H9 (cell line): ENCODE data around the gene ATF2. TPM values are rescaled to one million over a fixed set of nuclear protein-coding genes. Genes with fewer than 3 reads are reported as not detected.
A peak's percentile ranks its signal among the peaks of the same experiment; 100 is the strongest.

ENCODE experiments used
- DNase-seq: peaks from one replicate; pipeline ENCODE4 v3.0.0-alpha.2; 2017
- H2AFZ ChIP-seq: one replicate; pipeline ENCODE4 v1.6.1; 2013; ENCODE audit warnings: mild to moderate bottlenecking, low read length, control low read depth, moderate library complexity
- H2AK5ac ChIP-seq: 2 replicates; pipeline ENCODE4 v1.6.1; 2013; ENCODE audit warnings: low read length, control low read depth, mixed read lengths; ENCODE audit not compliant: insufficient read length
- H2BK120ac ChIP-seq: one replicate; pipeline ENCODE4 v1.6.1; 2013; ENCODE audit warnings: low read depth, mild to moderate bottlenecking, low read length, control low read depth, inconsistent platforms; ENCODE audit not compliant: poor library complexity, severe bottlenecking
- H2BK12ac ChIP-seq: 2 replicates; pipeline ENCODE4 v1.6.1; 2013; ENCODE audit warnings: low read length, control low read depth, mixed read lengths, low read depth; ENCODE audit not compliant: insufficient read length
- H2BK15ac ChIP-seq: 2 replicates; pipeline ENCODE4 v1.6.1; 2013; ENCODE audit warnings: low read depth, low read length, control low read depth
- H2BK20ac ChIP-seq: one replicate; pipeline ENCODE4 v1.6.1; 2013; ENCODE audit warnings: low read depth, mild to moderate bottlenecking, low read length, control low read depth, inconsistent platforms; ENCODE audit not compliant: poor library complexity, severe bottlenecking
- H2BK5ac ChIP-seq: 2 replicates; pipeline ENCODE4 v1.6.1; 2013; ENCODE audit warnings: low read length, control low read depth, mixed read lengths; ENCODE audit not compliant: insufficient read length
- H3K14ac ChIP-seq: 2 replicates; pipeline ENCODE4 v1.6.1; 2013; ENCODE audit warnings: low read length, control low read depth; ENCODE audit not compliant: insufficient read depth
- H3K18ac ChIP-seq: 2 replicates; pipeline ENCODE4 v1.6.1; 2013; ENCODE audit warnings: low read depth, mild to moderate bottlenecking, mixed read lengths, low read length, control low read depth; ENCODE audit not compliant: insufficient read length
- H3K23ac ChIP-seq: 2 replicates; pipeline ENCODE4 v1.6.1; 2013; ENCODE audit warnings: low read length, control low read depth, mixed read lengths, low read depth; ENCODE audit not compliant: insufficient read length
- H3K23me2 ChIP-seq: 2 replicates; pipeline ENCODE4 v1.6.1; 2013; ENCODE audit warnings: low read depth, mild to moderate bottlenecking, mixed read lengths, low read length, control low read depth; ENCODE audit not compliant: insufficient read length, poor library complexity, severe bottlenecking
- H3K27ac ChIP-seq: 2 replicates; pipeline ENCODE4 v1.5.1; 2013; ENCODE audit warnings: low read length, control low read depth, mixed read lengths, low read depth; ENCODE audit not compliant: insufficient read length
- H3K27me3 ChIP-seq: 2 replicates; pipeline ENCODE4 v1.6.1; 2013; ENCODE audit warnings: low read length, control low read depth, inconsistent platforms; ENCODE audit not compliant: insufficient read depth
- H3K4ac ChIP-seq: 2 replicates; pipeline ENCODE4 v1.6.1; 2013; ENCODE audit warnings: low read depth, mild to moderate bottlenecking, control low read depth, inconsistent platforms, low read length, moderate library complexity
- H3K4me1 ChIP-seq: 2 replicates; pipeline ENCODE4 v1.6.1; 2013; ENCODE audit warnings: low read length, control low read depth, inconsistent platforms; ENCODE audit not compliant: insufficient read depth
- H3K4me2 ChIP-seq: 2 replicates; pipeline ENCODE4 v1.6.1; 2013; ENCODE audit warnings: low read length, control low read depth, mixed read lengths; ENCODE audit not compliant: insufficient read length, insufficient read depth
- H3K56ac ChIP-seq: 2 replicates; pipeline ENCODE4 v1.6.1; 2013; ENCODE audit warnings: low read depth, mild to moderate bottlenecking, mixed read lengths, low read length, control low read depth; ENCODE audit not compliant: insufficient read length
- H3K79me1 ChIP-seq: 2 replicates; pipeline ENCODE4 v1.6.1; 2013; ENCODE audit warnings: low read depth, mild to moderate bottlenecking, moderate library complexity, low read length, control low read depth, inconsistent platforms; ENCODE audit not compliant: insufficient read depth, poor library complexity, severe bottlenecking
- H3K79me2 ChIP-seq: 2 replicates; pipeline ENCODE4 v1.6.1; 2013; ENCODE audit warnings: low read length, control low read depth, inconsistent platforms; ENCODE audit not compliant: insufficient read depth
- H3K9ac ChIP-seq: 2 replicates; pipeline ENCODE4 v1.6.1; 2013; ENCODE audit warnings: low read length, control low read depth, mixed read lengths; ENCODE audit not compliant: insufficient read length; ENCODE audit errors: extremely low read depth
- H3K9me3 ChIP-seq: one replicate; pipeline ENCODE4 v1.6.1; 2013; ENCODE audit warnings: low read depth, low read length, inconsistent platforms; ENCODE audit not compliant: control insufficient read depth
- H3T11ph ChIP-seq: one replicate; pipeline ENCODE4 v1.6.1; 2013; ENCODE audit warnings: mild to moderate bottlenecking, low read length, control low read depth, inconsistent platforms
- H4K20me1 ChIP-seq: one replicate; pipeline ENCODE4 v1.6.1; 2013; ENCODE audit not compliant: control insufficient read depth, insufficient read length, insufficient read depth
- H4K5ac ChIP-seq: 2 replicates; pipeline ENCODE4 v1.6.1; 2013; ENCODE audit warnings: low read depth, mild to moderate bottlenecking, mixed read lengths, low read length, control low read depth; ENCODE audit not compliant: insufficient read length
- H4K8ac ChIP-seq: replicated peaks from 2 replicates; pipeline ENCODE4 v1.6.1; 2013; ENCODE audit warnings: low read length, control low read depth, mixed read lengths, low read depth; ENCODE audit not compliant: insufficient read length
- H4K91ac ChIP-seq: 2 replicates; pipeline ENCODE4 v1.6.1; 2013; ENCODE audit warnings: low read depth, mild to moderate bottlenecking, moderate library complexity, mixed read lengths, low read length, control low read depth; ENCODE audit not compliant: insufficient read length
- H3K27ac Mint-ChIP-seq, 3 experiments: 2 replicates in 2 of 3; 3 replicates in 1 of 3; pipeline ENCODE4 v1.8.0; 2020 to 2021; ENCODE audit warnings: mixed read lengths in 3 of 3, mild to moderate bottlenecking in 1 of 3, moderate library complexity in 1 of 3
- H3K27me3 Mint-ChIP-seq: 2 replicates; pipeline ENCODE4 v1.8.0; 2021; ENCODE audit warnings: low read depth, mild to moderate bottlenecking, moderate library complexity, mixed read lengths
- H3K36me3 Mint-ChIP-seq, 3 experiments: 2 replicates in 2 of 3; 3 replicates in 1 of 3; pipeline ENCODE4 v1.8.0; 2020 to 2021; ENCODE audit warnings: low read depth in 3 of 3, mixed read lengths in 3 of 3; ENCODE audit not compliant: insufficient read depth in 1 of 3
- H3K4me1 Mint-ChIP-seq, 2 experiments: 2 replicates each; pipeline ENCODE4 v1.8.0; 2020; ENCODE audit warnings: mixed read lengths in 2 of 2
- H3K4me3 Mint-ChIP-seq, 2 experiments: 2 replicates in 1 of 2; 3 replicates in 1 of 2; pipeline ENCODE4 v1.8.0; 2020 to 2021; ENCODE audit warnings: mild to moderate bottlenecking in 2 of 2, mixed read lengths in 2 of 2, moderate library complexity in 1 of 2
- H3K9me3 Mint-ChIP-seq, 2 experiments: 2 replicates in 1 of 2; 3 replicates in 1 of 2; pipeline ENCODE4 v1.8.0; 2020; ENCODE audit warnings: mild to moderate bottlenecking in 2 of 2, mixed read lengths in 2 of 2, moderate library complexity in 1 of 2
- CTCF ChIP-seq: fragments of 200-600 bp; sonication (generic); conservative IDR thresholded peaks from 3 replicates; pipeline ENCODE4 v1.8.0; 2021; ENCODE audit warnings: antibody characterized with exemption, mild to moderate bottlenecking
- WGBS: extraction: QIAGEN DNeasy Blood & Tissue Kit; methylation state at CpG from one replicate; pipeline ENCODE4 v1.1.7; 2013; ENCODE audit warnings: missing lambda C conversion rate, low lambda C conversion rate, mixed read lengths; ENCODE audit not compliant: insufficient read length; ENCODE audit errors: extremely low coverage; 5-methylcytosine and 5-hydroxymethylcytosine counted together
- total RNA-seq: library from RNA; stranded (reverse); gene quantifications from 2 replicates; pipeline ENCODE4 v1.2.1, GENCODE V29; 2021

ATF2 gene
- total RNA-seq, 1 experiment from 2014 or later = 40.9 TPM

DNA sequence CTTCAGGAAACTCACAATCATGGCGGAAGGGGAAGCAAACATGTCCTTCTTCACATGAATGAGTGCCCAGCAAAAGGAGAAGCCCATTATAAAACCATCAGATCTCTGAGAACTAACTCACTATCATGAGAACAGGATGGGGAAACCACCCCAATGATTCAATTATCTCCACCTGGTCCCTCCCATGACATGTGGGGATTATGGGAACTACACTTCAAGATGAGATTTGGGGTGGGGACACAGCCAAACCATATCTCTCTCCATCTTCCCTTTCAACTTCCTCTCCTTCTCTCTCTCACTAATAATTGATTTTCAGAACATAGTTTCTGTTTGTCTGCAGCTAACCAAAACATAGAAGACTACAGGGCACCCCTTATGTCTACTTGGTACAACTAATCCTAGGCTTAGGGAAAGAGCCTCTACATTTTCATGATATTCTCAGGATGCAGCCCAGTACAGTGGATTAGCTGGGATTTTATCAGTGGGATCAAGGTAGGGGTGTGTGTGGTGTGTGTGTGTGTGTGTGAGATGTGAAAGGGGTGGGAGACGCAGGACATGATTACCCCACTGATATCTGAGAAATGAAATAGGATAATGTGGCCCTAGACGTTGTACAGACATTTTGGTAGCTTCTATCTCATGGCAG lies 2.8 kb upstream of the ATF2 start:
- H3K27ac Mint-ChIP-seq = no peak overlapping the region

More for the DNA sequence above, 2.8 kb upstream of the ATF2 start:
- H3K9me3 Mint-ChIP-seq = no peaks in the 10 kb centered on the region; a peak in 1 of 5 replicates
- H3K4me1 Mint-ChIP-seq = peaks cover 8 to 14% of the 10 kb centered on the region in 2 experiments
- no peak overlapping the region for H3K4me2 ChIP-seq
- H3K4me3 Mint-ChIP-seq = no peak overlapping the region
- no peaks in the 10 kb centered on the region for H3K27me3 Mint-ChIP-seq
- no peaks in the 10 kb centered on the region for H3K9me3 ChIP-seq
- H2BK5ac ChIP-seq = no peak overlapping the region
- no CpG with 5 or more reads among the region's 3 CpGs for WGBS
- no peak overlapping the region for H4K8ac ChIP-seq
- no peak overlapping the region for H2BK12ac ChIP-seq
- H3K9ac ChIP-seq = no peak overlapping the region
- H3K23ac ChIP-seq = no peak overlapping the region
- no peak overlapping the region for H3K56ac ChIP-seq
- H3K36me3 Mint-ChIP-seq = peaks cover 0 to 2% (median 0%) of the 10 kb centered on the region in 3 experiments; a peak in 2 of 7 replicates
- no peaks in the 10 kb centered on the region for H3K23me2 ChIP-seq
- no peak overlapping the region for H3T11ph ChIP-seq
- H3K4me1 ChIP-seq = no peaks in the 10 kb centered on the region
- no peak overlapping the region for H2BK15ac ChIP-seq
- H2AK5ac ChIP-seq = no peak overlapping the region
- H4K5ac ChIP-seq = no peak overlapping the region
- no peaks in the 10 kb centered on the region for H4K20me1 ChIP-seq
- no peak for DNase-seq
- no peaks in the 10 kb centered on the region for H3K27me3 ChIP-seq
- no peak overlapping the region for H2BK20ac ChIP-seq
- no peak overlapping the region for H3K14ac ChIP-seq
- H2AFZ ChIP-seq = no peak overlapping the region
- no peak overlapping the region for H3K27ac ChIP-seq
- H3K18ac ChIP-seq = no peak overlapping the region
- no peak overlapping the region for H2BK120ac ChIP-seq
- H3K79me1 ChIP-seq = peaks cover 3% of the 10 kb centered on the region
- H3K4ac ChIP-seq = no peak overlapping the region
- 0 out of 3 replicates have a peak, but pooled peaks have one; percentile 13 for TF ChIP-seq CTCF
- peaks cover 11% of the 10 kb centered on the region for H3K79me2 ChIP-seq
- no peak overlapping the region for H4K91ac ChIP-seq
